H1 (cell line): ENCODE measurements around the gene GRB7. TPM values are rescaled to one million over a fixed set of nuclear protein-coding genes. Genes with fewer than 3 reads are reported as not detected.

Source experiments
- CTCF ChIA-PET: fragments of 300-600 bp; sonication (Branson Sonifier 250); formaldehyde crosslinking; loops from one replicate; lab custom pipeline; 2021; ENCODE audit not compliant: partially characterized antibody; lab: Charles Lee
- POLR2A ChIA-PET: fragments of 300-600 bp; sonication (Branson Sonifier 250); formaldehyde crosslinking; loops from one replicate; lab custom pipeline; 2021; ENCODE audit warnings: inconsistent platforms; ENCODE audit not compliant: partially characterized antibody; lab: Charles Lee
- DNase-seq, 2 experiments: peaks; one replicate each; pipeline versions ENCODE4 v3.0.0 to v3.0.0-alpha.2; 2010 to 2022; ENCODE audit warnings: low spot score in 2 of 2, low read depth in 1 of 2, mixed read lengths in 1 of 2
- FAIRE-seq: peaks from 2 replicates; lab custom pipeline; 2011; peaks lifted over from hg19 to GRCh38; lab: Jason Lieb, UNC
- H2AFZ ChIP-seq: 2 replicates; pipeline ENCODE4 v1.8.1; 2012; ENCODE audit warnings: low read length, inconsistent platforms
- H2AK5ac ChIP-seq: 2 replicates; pipeline ENCODE4 v1.6.1; 2013; ENCODE audit warnings: low read depth, low read length
- H2BK120ac ChIP-seq: replicated peaks from 2 replicates; pipeline ENCODE3; 2013; ENCODE audit warnings: low read depth, low read length, inconsistent platforms
- H2BK12ac ChIP-seq: 2 replicates; pipeline ENCODE4 v1.6.1; 2013; ENCODE audit warnings: low read depth, low read length
- H2BK15ac ChIP-seq: 2 replicates; pipeline ENCODE4 v1.6.1; 2013; ENCODE audit warnings: low read length
- H2BK20ac ChIP-seq: 2 replicates; pipeline ENCODE4 v1.6.1; 2013; ENCODE audit warnings: low read length
- H2BK5ac ChIP-seq: 2 replicates; pipeline ENCODE4 v1.6.1; 2013; ENCODE audit warnings: low read depth, low read length
- H3K14ac ChIP-seq: 2 replicates; pipeline ENCODE4 v1.6.1; 2013; ENCODE audit warnings: inconsistent platforms; ENCODE audit not compliant: insufficient read length
- H3K18ac ChIP-seq: 2 replicates; pipeline ENCODE4 v1.6.1; 2013; ENCODE audit warnings: low read length; ENCODE audit errors: extremely low read depth
- H3K23ac ChIP-seq: 2 replicates; pipeline ENCODE4 v1.6.1; 2013; ENCODE audit warnings: inconsistent platforms; ENCODE audit not compliant: insufficient read length
- H3K23me2 ChIP-seq: 2 replicates; pipeline ENCODE4 v1.6.1; 2013; ENCODE audit warnings: low read depth, low read length
- H3K27ac ChIP-seq: 2 replicates; pipeline ENCODE4 v1.6.1; 2011; ENCODE audit warnings: low read depth, low read length, inconsistent platforms
- H3K27me3 ChIP-seq, 4 experiments: replicated peaks in 1 of 4; 1 replicate in 1 of 4; 2 replicates in 3 of 4; pipeline versions ENCODE4 v1.6.1 to v1.8.1; 2011 to 2013; ENCODE audit warnings: low read length in 3 of 4, mild to moderate bottlenecking in 3 of 4, inconsistent platforms in 2 of 4, mixed read lengths in 2 of 4, moderate library complexity in 1 of 4; ENCODE audit not compliant: control insufficient read depth in 3 of 4, insufficient read depth in 3 of 4; ENCODE audit errors: extremely low read depth in 1 of 4
- H3K36me3 ChIP-seq, 4 experiments: 2 replicates each; pipeline versions ENCODE4 v1.6.1 to v1.8.1; 2011 to 2013; ENCODE audit warnings: mild to moderate bottlenecking in 4 of 4, low read length in 3 of 4, moderate library complexity in 2 of 4, control low read depth in 1 of 4, inconsistent platforms in 1 of 4; ENCODE audit not compliant: insufficient read depth in 4 of 4, control insufficient read depth in 2 of 4
- H3K4ac ChIP-seq: replicated peaks from 2 replicates; pipeline ENCODE3; 2013; ENCODE audit warnings: low read length, low read depth, mixed read lengths, inconsistent platforms; ENCODE audit not compliant: insufficient read length
- H3K4me1 ChIP-seq, 4 experiments: replicated peaks in 1 of 4; 1 replicate in 1 of 4; 2 replicates in 3 of 4; pipeline versions ENCODE4 v1.6.1 to v1.8.1; 2011 to 2013; ENCODE audit warnings: low read length in 3 of 4, inconsistent platforms in 2 of 4, mixed read lengths in 1 of 4; ENCODE audit not compliant: insufficient read depth in 4 of 4, control insufficient read depth in 3 of 4
- H3K4me2 ChIP-seq, 2 experiments: 2 replicates each; pipeline versions ENCODE4 v1.6.1 to v1.8.1; 2011 to 2013; ENCODE audit warnings: low read depth in 2 of 2, low read length in 2 of 2, control low read depth in 1 of 2, inconsistent platforms in 1 of 2, mild to moderate bottlenecking in 1 of 2; ENCODE audit not compliant: insufficient read depth in 1 of 2
- H3K4me3 ChIP-seq, 4 experiments: fragments of 200-600, 300-600 bp in 1 of 4; sonication (generic), shearing (Covaris generic), sonication (Bioruptor Twin) in 1 of 4; 2 replicates each; pipeline versions ENCODE4 v1.5.1 to v1.8.1; 2011 to 2016; ENCODE audit warnings: low read length in 4 of 4, low read depth in 3 of 4, control low read depth in 2 of 4, inconsistent platforms in 2 of 4, mild to moderate bottlenecking in 2 of 4, mixed read lengths in 1 of 4, moderate library complexity in 1 of 4; ENCODE audit not compliant: insufficient read depth in 2 of 4; ENCODE audit errors: extremely low read depth in 1 of 4
- H3K56ac ChIP-seq: replicated peaks from 2 replicates; pipeline ENCODE3; 2013; ENCODE audit warnings: low read depth, mild to moderate bottlenecking, mixed read lengths, low read length, inconsistent platforms; ENCODE audit not compliant: insufficient read length
- H3K79me1 ChIP-seq: 2 replicates; pipeline ENCODE4 v1.6.1; 2013; ENCODE audit warnings: low read depth, low read length, control low read depth
- H3K79me2 ChIP-seq, 2 experiments: 2 replicates each; pipeline versions ENCODE4 v1.6.1 to v1.8.1; 2012 to 2013; ENCODE audit warnings: low read length in 2 of 2, mild to moderate bottlenecking in 2 of 2, inconsistent platforms in 1 of 2; ENCODE audit not compliant: insufficient read depth in 2 of 2, control insufficient read depth in 1 of 2
- H3K9ac ChIP-seq, 4 experiments: replicated peaks in 1 of 4; 1 replicate in 1 of 4; 2 replicates in 3 of 4; pipeline versions ENCODE4 v1.6.1 to v1.8.1; 2011 to 2013; ENCODE audit warnings: low read depth in 3 of 4, low read length in 3 of 4, control low read depth in 2 of 4, mild to moderate bottlenecking in 2 of 4, moderate library complexity in 2 of 4, inconsistent platforms in 1 of 4; ENCODE audit errors: extremely low read depth in 1 of 4
- H3K9me3 ChIP-seq, 2 experiments: 2 replicates each; pipeline versions ENCODE4 v1.6.1 to v1.8.1; 2012 to 2013; ENCODE audit warnings: mild to moderate bottlenecking in 2 of 2, moderate library complexity in 2 of 2, control low read depth in 1 of 2, inconsistent platforms in 1 of 2, low read depth in 1 of 2, low read length in 1 of 2, mixed read lengths in 1 of 2; ENCODE audit not compliant: insufficient read depth in 2 of 2
- H4K20me1 ChIP-seq, 2 experiments: replicated peaks in 1 of 2; 2 replicates each; pipeline versions ENCODE3 to v1.8.1; 2011 to 2013; ENCODE audit warnings: inconsistent platforms in 2 of 2, low read length in 2 of 2, mild to moderate bottlenecking in 1 of 2; ENCODE audit not compliant: insufficient read depth in 2 of 2, control insufficient read depth in 1 of 2
- H4K5ac ChIP-seq: 2 replicates; pipeline ENCODE4 v1.6.1; 2013; ENCODE audit warnings: low read length, low read depth, mixed read lengths, inconsistent platforms; ENCODE audit not compliant: insufficient read length
- H4K8ac ChIP-seq: 2 replicates; pipeline ENCODE4 v1.8.0; 2013; ENCODE audit warnings: mild to moderate bottlenecking, moderate library complexity, low read length, inconsistent platforms; ENCODE audit not compliant: insufficient read depth; ENCODE audit errors: extremely low read depth
- H4K91ac ChIP-seq: replicated peaks from 2 replicates; pipeline ENCODE3; 2013; ENCODE audit warnings: low read length, mixed read lengths, inconsistent platforms; ENCODE audit not compliant: insufficient read length
- CHD2 ChIP-seq: IDR thresholded peaks from 2 replicates; pipeline ENCODE4 v1.6.1; 2012; ENCODE audit warnings: low read length, improper control_type of control experiment
- FOSL1 ChIP-seq: IDR thresholded peaks from 2 replicates; pipeline ENCODE4 v1.6.1; 2011; ENCODE audit warnings: mild to moderate bottlenecking, low read depth, low read length, moderate library complexity; ENCODE audit not compliant: insufficient read depth
- HDAC6 ChIP-seq: IDR thresholded peaks from one replicate; pipeline ENCODE4 v1.7.1; 2012; ENCODE audit warnings: low read depth, mild to moderate bottlenecking, inconsistent platforms, low read length, moderate library complexity
- JUND ChIP-seq: IDR thresholded peaks from 2 replicates; pipeline ENCODE4 v1.6.1; 2011; ENCODE audit warnings: mild to moderate bottlenecking, improper control_type of control experiment, low read length
- MAFK ChIP-seq: IDR thresholded peaks from 2 replicates; pipeline ENCODE4 v1.6.1; 2012; ENCODE audit warnings: low read depth, mild to moderate bottlenecking, improper control_type of control experiment, low read length
- RBBP5 ChIP-seq: IDR thresholded peaks from 2 replicates; pipeline ENCODE4 v1.7.1; 2012; ENCODE audit warnings: low read depth, mild to moderate bottlenecking, inconsistent platforms, low read length, moderate library complexity, borderline replicate concordance
- RXRA ChIP-seq: IDR thresholded peaks from 2 replicates; pipeline ENCODE4 v1.6.1; 2011; ENCODE audit warnings: low read depth, mild to moderate bottlenecking, low read length, moderate library complexity; ENCODE audit not compliant: insufficient read depth
- SIX5 ChIP-seq: IDR thresholded peaks from 2 replicates; pipeline ENCODE4 v1.6.1; 2011; ENCODE audit warnings: mild to moderate bottlenecking, low read depth, low read length
- SRF ChIP-seq: IDR thresholded peaks from 2 replicates; pipeline ENCODE4 v1.6.1; 2011; ENCODE audit warnings: mild to moderate bottlenecking, low read depth, low read length, moderate library complexity
- SUZ12 ChIP-seq: fragments of 200-600 bp; sonication (generic); IDR thresholded peaks from 2 replicates; pipeline ENCODE4 v1.6.1; 2012; ENCODE audit warnings: mild to moderate bottlenecking, inconsistent platforms, low read length, moderate library complexity, mixed read lengths
- WGBS, 2 experiments: shearing (Covaris generic) in 1 of 2; methylation state at CpG; one replicate each; pipeline versions ENCODE4 v1.1.6 to v1.1.7; 2013 to 2015; ENCODE audit warnings: low lambda C conversion rate in 2 of 2, mixed read lengths in 2 of 2, inconsistent platforms in 1 of 2, low coverage in 1 of 2, missing lambda C conversion rate in 1 of 2; ENCODE audit not compliant: insufficient replicate concordance in 2 of 2, insufficient coverage in 1 of 2, insufficient read length in 1 of 2; ENCODE audit errors: extremely low coverage in 1 of 2, missing lambda C conversion rate in 1 of 2; 5-methylcytosine and 5-hydroxymethylcytosine counted together
- polyA plus RNA-seq, 7 experiments: library from polyadenylated mRNA; depleted of rRNA in 3 of 7; stranded (reverse) in 5 of 7; unstranded in 2 of 7; fragments of >200 nt in 5 of 7; fragments of 200-250 nt in 2 of 7; gene quantifications; 1 replicate in 5 of 7; 2 replicates in 1 of 7; 4 replicates in 1 of 7; pipeline versions ENCODE4 v1.2.1 to v1.2.3, GENCODE V29; 2011 to 2013; ENCODE audit warnings: missing spikeins in 2 of 7, mixed read lengths in 2 of 7
- total RNA-seq: library from RNA; stranded (reverse); fragmentation: NEBNext Ultra II Directional; extraction: Animal tissue kit (Norgen Biotek cat#: 25700); gene quantifications from 2 replicates; pipeline ENCODE4 v1.2.1, GENCODE V29; 2021
- TF ChIP-seq, protein P1 (sequence below), 3 experiments: IDR thresholded peaks; 1 replicate in 2 of 3; 2 replicates in 1 of 3; pipeline versions ENCODE4 v1.5.1 to v1.6.1; 2011; ENCODE audit warnings: low read length in 3 of 3, mild to moderate bottlenecking in 3 of 3, inconsistent platforms in 2 of 3, low read depth in 1 of 3, moderate library complexity in 1 of 3; ENCODE audit not compliant: insufficient read depth in 1 of 3; ENCODE audit errors: control extremely low read depth in 1 of 3

GRB7 gene
- total and polyA plus RNA-seq, 2 of the 8 experiments (the other 6 are each of a cell fraction or from before 2014, with no cell fraction given): 32.2 to 41.5 TPM

- H3K36me3 ChIP-seq: peaks cover 4 to 40% (median 31%) of the 10 kb centered on the region in 4 experiments; a peak in 6 of 8 replicates
- DNase-seq: no peak
- H3K23ac ChIP-seq: no peak overlapping the region
- no peak overlapping the region for H3K14ac ChIP-seq
- 96% methylated on average over 21 of the region's 21 CpGs; no CpG with 5 or more reads in 1 of the 2 experiments for WGBS, 2 experiments
- H3K9me3 ChIP-seq: no peaks in the 10 kb centered on the region
- no peak overlapping the region for H3K4ac ChIP-seq
- ChIA-PET POLR2A (interaction anchor here (0.8 to 1.3 kb wide), 2 partner anchors 8 to 13 kb away, joined by 3 to 4 read pairs; no protein-coding TSS in a partner anchor), CTCF (interaction anchor here (0.7 to 2.0 kb wide), 7 partner anchors 8 to 121 kb away, joined by 3 to 6 read pairs (median 3); no protein-coding TSS in a partner anchor)
- H2BK20ac ChIP-seq: no peak overlapping the region
- peak overlapping the region; percentile 2 for H3K56ac ChIP-seq
- H3K4me1 ChIP-seq: peaks cover 5 to 22% (median 19%) of the 10 kb centered on the region in 4 experiments
- no peaks in the 10 kb centered on the region for H3K27me3 ChIP-seq
- peak overlapping the region; percentile 13 for H4K91ac ChIP-seq
- H2AK5ac ChIP-seq: no peak overlapping the region
- H2BK15ac ChIP-seq: no peak overlapping the region
- H2BK12ac ChIP-seq: no peak overlapping the region
- no peak overlapping the region for H4K8ac ChIP-seq
- H3K27ac ChIP-seq: no peak overlapping the region
- no peak overlapping the region for H3K4me2 ChIP-seq
- no peak for FAIRE-seq
- H2AFZ ChIP-seq: no peak overlapping the region
- no peaks in the 10 kb centered on the region for H4K20me1 ChIP-seq
- H2BK120ac ChIP-seq: no peak overlapping the region
- H4K5ac ChIP-seq: no peak overlapping the region
- H3K4me3 ChIP-seq: no peak overlapping the region
- peaks cover 21% of the 10 kb centered on the region for H3K23me2 ChIP-seq
- peaks cover 0 to 16% of the 10 kb centered on the region in 2 experiments; a peak in 2 of 4 replicates for H3K79me2 ChIP-seq
- H3K79me1 ChIP-seq: peaks cover 9% of the 10 kb centered on the region
- 0 out of 2 replicates have a peak overlapping the region, but pooled peaks have one; percentile 24 for H2BK5ac ChIP-seq
- peak overlapping the region; percentile 16; the same call in 1 of the 2 replicates for H3K18ac ChIP-seq
- no peak overlapping the region for H3K9ac ChIP-seq
- TF ChIP-seq RBBP5 (no peak), FOSL1 (no peak), MAFK (no peak), SRF (no peak), SIX5 (no peak), CHD2 (no peak), HDAC6 (no peak), SUZ12 (no peak), RXRA (no peak), JUND (no peak)
- TF ChIP-seq, protein P1, sequence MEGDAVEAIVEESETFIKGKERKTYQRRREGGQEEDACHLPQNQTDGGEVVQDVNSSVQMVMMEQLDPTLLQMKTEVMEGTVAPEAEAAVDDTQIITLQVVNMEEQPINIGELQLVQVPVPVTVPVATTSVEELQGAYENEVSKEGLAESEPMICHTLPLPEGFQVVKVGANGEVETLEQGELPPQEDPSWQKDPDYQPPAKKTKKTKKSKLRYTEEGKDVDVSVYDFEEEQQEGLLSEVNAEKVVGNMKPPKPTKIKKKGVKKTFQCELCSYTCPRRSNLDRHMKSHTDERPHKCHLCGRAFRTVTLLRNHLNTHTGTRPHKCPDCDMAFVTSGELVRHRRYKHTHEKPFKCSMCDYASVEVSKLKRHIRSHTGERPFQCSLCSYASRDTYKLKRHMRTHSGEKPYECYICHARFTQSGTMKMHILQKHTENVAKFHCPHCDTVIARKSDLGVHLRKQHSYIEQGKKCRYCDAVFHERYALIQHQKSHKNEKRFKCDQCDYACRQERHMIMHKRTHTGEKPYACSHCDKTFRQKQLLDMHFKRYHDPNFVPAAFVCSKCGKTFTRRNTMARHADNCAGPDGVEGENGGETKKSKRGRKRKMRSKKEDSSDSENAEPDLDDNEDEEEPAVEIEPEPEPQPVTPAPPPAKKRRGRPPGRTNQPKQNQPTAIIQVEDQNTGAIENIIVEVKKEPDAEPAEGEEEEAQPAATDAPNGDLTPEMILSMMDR (IDR thresholded peaks at IDR 0.05; ENCODE audit: control extremely low read depth in 1 of 3, insufficient read depth in 1 of 3, low read depth in 1 of 3, low read length in 3 of 3): no peak
Observed at GRCh38 chr17:39742856-39743436, 5.2 kb downstream of the GRB7 start.
